SK-N-SH treated with all-trans-retinoic acid at 6 μM for 48 hours (cell line): ENCODE results near the gene OCIAD1.

ENCODE experiments used
- ATAC-seq: fragments of 200-7000 bp; cut with Tn5 transposase; 3 replicates; pipeline ENCODE4 v1.9.1; 2020; ENCODE audit warnings: mild to moderate bottlenecking, moderate library complexity
- ARNTL ChIP-seq: fragments of 450-650 bp; formaldehyde crosslinking; IDR thresholded peaks from 2 replicates; pipeline ENCODE4 v1.5.0; 2020; ENCODE audit warnings: low read depth, mild to moderate bottlenecking, moderate library complexity, borderline replicate concordance
- BACH2 ChIP-seq: fragments of 250-450 bp; sonication (Bioruptor Pico); IDR thresholded peaks from 2 replicates; pipeline ENCODE4 v1.9.0; 2021; ENCODE audit warnings: mild to moderate bottlenecking, borderline replicate concordance
- CSDC2 ChIP-seq: fragments of 250-450 bp; sonication (Bioruptor Pico); IDR thresholded peaks from 2 replicates; pipeline ENCODE4 v1.5.0; 2020; ENCODE audit warnings: mild to moderate bottlenecking, moderate library complexity
- ESRRG ChIP-seq: fragments of 250-450 bp; sonication (Bioruptor Pico); IDR thresholded peaks from 2 replicates; pipeline ENCODE4 v1.6.1; 2021; ENCODE audit warnings: mild to moderate bottlenecking
- GLIS3 ChIP-seq: fragments of 250-450 bp; sonication (Bioruptor Pico); IDR thresholded peaks from 2 replicates; pipeline ENCODE4 v1.5.0; 2020; ENCODE audit warnings: mild to moderate bottlenecking, moderate library complexity
- ISL1 ChIP-seq: fragments of 250-450 bp; sonication (Bioruptor Pico); IDR thresholded peaks from 2 replicates; pipeline ENCODE4 v2.1.2; 2022; ENCODE audit warnings: mild to moderate bottlenecking, moderate library complexity
- OSR1 ChIP-seq: fragments of 250-450 bp; sonication (Bioruptor Pico); IDR thresholded peaks from 2 replicates; pipeline ENCODE4 v1.8.0; 2022; ENCODE audit warnings: moderate library complexity, mild to moderate bottlenecking, inconsistent platforms
- PPARA ChIP-seq: fragments of 250-450 bp; sonication (Bioruptor Pico); IDR thresholded peaks from 2 replicates; pipeline ENCODE4 v1.5.0; 2020; ENCODE audit warnings: mild to moderate bottlenecking, borderline replicate concordance
- RARB ChIP-seq: fragments of 250-450 bp; sonication (Bioruptor Pico); IDR thresholded peaks from 2 replicates; pipeline ENCODE4 v1.8.0; 2021; ENCODE audit warnings: mild to moderate bottlenecking, moderate library complexity
- SNAI2 ChIP-seq: fragments of 250-450 bp; sonication (Bioruptor Pico); IDR thresholded peaks from 2 replicates; pipeline ENCODE4 v1.5.0; 2020; ENCODE audit warnings: mild to moderate bottlenecking, moderate library complexity
- TCF4 ChIP-seq: fragments of 250-450 bp; sonication (Bioruptor Pico); IDR thresholded peaks from 2 replicates; pipeline ENCODE4 v1.8.0; 2021; ENCODE audit warnings: mild to moderate bottlenecking, moderate library complexity, borderline replicate concordance
- TOX ChIP-seq: fragments of 250-450 bp; sonication (Bioruptor Pico); IDR thresholded peaks from 2 replicates; pipeline ENCODE4 v1.8.0; 2021; ENCODE audit warnings: mild to moderate bottlenecking, moderate library complexity, borderline replicate concordance
- ZC3H10 ChIP-seq: fragments of 250-450 bp; sonication (Bioruptor Pico); IDR thresholded peaks from 2 replicates; pipeline ENCODE4 v1.5.1; 2021; ENCODE audit warnings: mild to moderate bottlenecking, moderate library complexity
- ZFP3 ChIP-seq: fragments of 250-450 bp; sonication (Bioruptor Pico); IDR thresholded peaks from 2 replicates; pipeline ENCODE4 v1.5.0; 2020; ENCODE audit warnings: mild to moderate bottlenecking, moderate library complexity
- ZNF565 ChIP-seq: fragments of 450-650 bp; formaldehyde crosslinking; conservative IDR thresholded peaks from 2 replicates; pipeline ENCODE4 v1.5.0; 2020; ENCODE audit warnings: low read depth, mild to moderate bottlenecking, moderate library complexity
- ZNF70 ChIP-seq: fragments of 450-650 bp; formaldehyde crosslinking; IDR thresholded peaks from 2 replicates; pipeline ENCODE4 v1.5.0; 2020; ENCODE audit warnings: mild to moderate bottlenecking, moderate library complexity
- ZNF8 ChIP-seq: fragments of 450-650 bp; formaldehyde crosslinking; IDR thresholded peaks from 2 replicates; pipeline ENCODE4 v1.5.0; 2020; ENCODE audit warnings: mild to moderate bottlenecking, moderate library complexity
- TF ChIP-seq, protein P1 (sequence below): fragments of 250-450 bp; sonication (Bioruptor Pico); IDR thresholded peaks from 2 replicates; pipeline ENCODE4 v1.5.1; 2020; ENCODE audit warnings: low read depth, mild to moderate bottlenecking, moderate library complexity
- TF ChIP-seq, protein P2 (sequence below): fragments of 250-450 bp; sonication (Bioruptor Pico); IDR thresholded peaks from 2 replicates; pipeline ENCODE4 v1.5.0; 2020; ENCODE audit warnings: mild to moderate bottlenecking, moderate library complexity
- TF ChIP-seq, protein P3 (sequence below): fragments of 250-450 bp; sonication (Bioruptor Pico); IDR thresholded peaks from 2 replicates; pipeline ENCODE4 v1.8.0; 2020; ENCODE audit warnings: mild to moderate bottlenecking, moderate library complexity, borderline replicate concordance
- TF ChIP-seq, protein P4 (sequence below): fragments of 250-450 bp; sonication (Bioruptor Pico); IDR thresholded peaks from 2 replicates; pipeline ENCODE4 v1.5.1; 2021; ENCODE audit warnings: mild to moderate bottlenecking, moderate library complexity

OCIAD1 gene

DNA sequence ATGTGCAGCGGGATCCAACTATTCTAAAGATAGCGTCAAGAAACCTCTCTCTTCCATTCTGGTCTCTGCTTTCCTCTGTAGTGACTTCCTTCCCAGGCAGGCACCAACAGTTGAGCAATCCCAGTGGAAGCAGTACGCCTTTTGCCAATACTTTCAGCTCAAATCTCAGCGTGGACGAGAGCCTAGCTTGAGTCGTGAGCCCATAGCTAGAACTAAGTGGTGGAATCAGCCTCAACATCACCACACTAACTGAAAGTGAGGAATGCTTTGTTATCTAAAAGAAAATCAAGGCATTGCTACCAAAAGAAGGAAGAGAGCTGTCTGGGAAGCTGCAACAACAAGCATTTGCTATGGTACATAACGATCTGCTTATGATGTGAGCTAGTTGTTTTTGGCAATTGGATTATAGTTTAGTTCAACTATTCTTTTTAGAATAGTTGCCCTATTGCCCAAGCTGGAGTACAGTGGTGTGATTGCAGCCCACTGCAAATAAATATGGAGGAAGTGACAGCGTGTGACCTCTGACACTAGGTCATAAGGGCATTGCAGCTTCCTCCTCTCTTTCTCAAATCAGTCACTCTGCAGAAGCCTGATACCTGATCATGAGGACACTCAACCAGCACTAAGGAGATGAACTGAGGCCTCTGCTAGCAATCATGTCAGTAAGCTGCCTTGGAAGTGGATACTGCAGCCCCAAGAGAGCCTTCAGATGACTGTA lies 26.1 kb upstream of the OCIAD1 start:
- ATAC-seq = no peak
- TF ChIP-seq, protein P1, sequence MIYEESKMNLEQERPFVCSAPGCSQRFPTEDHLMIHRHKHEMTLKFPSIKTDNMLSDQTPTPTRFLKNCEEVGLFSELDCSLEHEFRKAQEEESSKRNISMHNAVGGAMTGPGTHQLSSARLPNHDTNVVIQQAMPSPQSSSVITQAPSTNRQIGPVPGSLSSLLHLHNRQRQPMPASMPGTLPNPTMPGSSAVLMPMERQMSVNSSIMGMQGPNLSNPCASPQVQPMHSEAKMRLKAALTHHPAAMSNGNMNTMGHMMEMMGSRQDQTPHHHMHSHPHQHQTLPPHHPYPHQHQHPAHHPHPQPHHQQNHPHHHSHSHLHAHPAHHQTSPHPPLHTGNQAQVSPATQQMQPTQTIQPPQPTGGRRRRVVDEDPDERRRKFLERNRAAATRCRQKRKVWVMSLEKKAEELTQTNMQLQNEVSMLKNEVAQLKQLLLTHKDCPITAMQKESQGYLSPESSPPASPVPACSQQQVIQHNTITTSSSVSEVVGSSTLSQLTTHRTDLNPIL (CRISPR knock-in tag) = no peak
- no peak for TF ChIP-seq ARNTL
- no peak for TF ChIP-seq ZFP3
- TF ChIP-seq TCF4 (CRISPR knock-in tag) = no peak
- TF ChIP-seq ESRRG = no peak
- TF ChIP-seq, protein P2, sequence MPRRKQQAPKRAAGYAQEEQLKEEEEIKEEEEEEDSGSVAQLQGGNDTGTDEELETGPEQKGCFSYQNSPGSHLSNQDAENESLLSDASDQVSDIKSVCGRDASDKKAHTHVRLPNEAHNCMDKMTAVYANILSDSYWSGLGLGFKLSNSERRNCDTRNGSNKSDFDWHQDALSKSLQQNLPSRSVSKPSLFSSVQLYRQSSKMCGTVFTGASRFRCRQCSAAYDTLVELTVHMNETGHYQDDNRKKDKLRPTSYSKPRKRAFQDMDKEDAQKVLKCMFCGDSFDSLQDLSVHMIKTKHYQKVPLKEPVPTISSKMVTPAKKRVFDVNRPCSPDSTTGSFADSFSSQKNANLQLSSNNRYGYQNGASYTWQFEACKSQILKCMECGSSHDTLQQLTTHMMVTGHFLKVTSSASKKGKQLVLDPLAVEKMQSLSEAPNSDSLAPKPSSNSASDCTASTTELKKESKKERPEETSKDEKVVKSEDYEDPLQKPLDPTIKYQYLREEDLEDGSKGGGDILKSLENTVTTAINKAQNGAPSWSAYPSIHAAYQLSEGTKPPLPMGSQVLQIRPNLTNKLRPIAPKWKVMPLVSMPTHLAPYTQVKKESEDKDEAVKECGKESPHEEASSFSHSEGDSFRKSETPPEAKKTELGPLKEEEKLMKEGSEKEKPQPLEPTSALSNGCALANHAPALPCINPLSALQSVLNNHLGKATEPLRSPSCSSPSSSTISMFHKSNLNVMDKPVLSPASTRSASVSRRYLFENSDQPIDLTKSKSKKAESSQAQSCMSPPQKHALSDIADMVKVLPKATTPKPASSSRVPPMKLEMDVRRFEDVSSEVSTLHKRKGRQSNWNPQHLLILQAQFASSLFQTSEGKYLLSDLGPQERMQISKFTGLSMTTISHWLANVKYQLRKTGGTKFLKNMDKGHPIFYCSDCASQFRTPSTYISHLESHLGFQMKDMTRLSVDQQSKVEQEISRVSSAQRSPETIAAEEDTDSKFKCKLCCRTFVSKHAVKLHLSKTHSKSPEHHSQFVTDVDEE (CRISPR knock-in tag) = no peak
- no peak for TF ChIP-seq ZNF70 (CRISPR knock-in tag)
- no peak for TF ChIP-seq ISL1
- no peak for TF ChIP-seq ZNF8 (CRISPR knock-in tag)
- TF ChIP-seq ZC3H10 = no peak
- no peak for TF ChIP-seq RARB (CRISPR knock-in tag)
- TF ChIP-seq, all 23 proteins: peak for 0

DNA sequence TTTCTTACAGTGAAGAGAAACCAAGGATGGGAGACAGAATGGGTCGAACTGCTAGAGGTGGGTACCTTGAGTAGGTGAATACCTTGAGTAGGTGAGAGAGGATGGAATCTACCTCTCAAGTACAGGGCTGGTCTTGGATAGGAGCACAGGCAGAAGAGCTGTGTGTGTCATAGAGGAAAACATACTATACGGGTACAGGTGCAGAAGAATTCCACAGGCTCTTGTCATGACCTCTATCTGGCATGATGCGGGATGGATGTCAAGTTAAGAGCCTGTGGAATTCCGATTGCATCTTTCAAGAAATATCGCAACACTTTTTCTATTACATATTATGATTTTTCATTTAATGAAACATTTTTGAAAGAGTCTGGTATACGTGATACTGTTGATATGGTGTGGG lies 18.0 kb upstream of the OCIAD1 start:
- ATAC-seq = no peak
- no peak for TF ChIP-seq ZNF8 (CRISPR knock-in tag)
- no peak for TF ChIP-seq OSR1 (CRISPR knock-in tag)
- TF ChIP-seq SNAI2 (CRISPR knock-in tag) = no peak
- TF ChIP-seq TOX (CRISPR knock-in tag) = no peak
- no peak for TF ChIP-seq ESRRG
- TF ChIP-seq, protein P3, sequence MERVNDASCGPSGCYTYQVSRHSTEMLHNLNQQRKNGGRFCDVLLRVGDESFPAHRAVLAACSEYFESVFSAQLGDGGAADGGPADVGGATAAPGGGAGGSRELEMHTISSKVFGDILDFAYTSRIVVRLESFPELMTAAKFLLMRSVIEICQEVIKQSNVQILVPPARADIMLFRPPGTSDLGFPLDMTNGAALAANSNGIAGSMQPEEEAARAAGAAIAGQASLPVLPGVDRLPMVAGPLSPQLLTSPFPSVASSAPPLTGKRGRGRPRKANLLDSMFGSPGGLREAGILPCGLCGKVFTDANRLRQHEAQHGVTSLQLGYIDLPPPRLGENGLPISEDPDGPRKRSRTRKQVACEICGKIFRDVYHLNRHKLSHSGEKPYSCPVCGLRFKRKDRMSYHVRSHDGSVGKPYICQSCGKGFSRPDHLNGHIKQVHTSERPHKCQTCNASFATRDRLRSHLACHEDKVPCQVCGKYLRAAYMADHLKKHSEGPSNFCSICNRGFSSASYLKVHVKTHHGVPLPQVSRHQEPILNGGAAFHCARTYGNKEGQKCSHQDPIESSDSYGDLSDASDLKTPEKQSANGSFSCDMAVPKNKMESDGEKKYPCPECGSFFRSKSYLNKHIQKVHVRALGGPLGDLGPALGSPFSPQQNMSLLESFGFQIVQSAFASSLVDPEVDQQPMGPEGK = no peak
- TF ChIP-seq ZNF70 (CRISPR knock-in tag) = no peak
- no peak for TF ChIP-seq GLIS3
- no peak for TF ChIP-seq PPARA
- TF ChIP-seq BACH2 (CRISPR knock-in tag) = no peak

DNA sequence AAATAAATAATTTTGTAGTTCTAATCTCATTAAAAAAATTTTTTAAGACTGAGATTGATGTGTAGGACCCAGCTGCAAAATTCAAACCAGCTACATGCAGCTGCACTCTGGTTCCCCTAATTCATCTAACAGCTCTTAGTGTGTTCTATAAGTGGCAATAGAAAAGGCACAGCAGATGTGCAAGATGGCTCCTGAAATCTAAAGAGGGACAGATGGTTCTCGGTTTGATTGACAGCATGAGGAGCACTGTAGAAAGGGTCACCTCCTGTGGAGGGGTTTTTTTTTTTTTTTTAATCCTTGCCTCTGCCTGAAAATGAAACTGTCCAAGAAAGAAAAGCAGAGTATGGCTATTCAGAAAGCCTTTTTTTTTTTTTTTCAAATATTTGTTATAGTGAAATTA lies 16.9 kb upstream of the OCIAD1 start:
- no peak for ATAC-seq
- TF ChIP-seq, protein P2 (CRISPR knock-in tag) = no peak
- no peak for TF ChIP-seq RARB (CRISPR knock-in tag)
- no peak for TF ChIP-seq TOX (CRISPR knock-in tag)
- TF ChIP-seq, protein P3 = no peak
- no peak for TF ChIP-seq OSR1 (CRISPR knock-in tag)
- TF ChIP-seq, protein P1 (CRISPR knock-in tag) = no peak
- no peak for TF ChIP-seq ZFP3
- TF ChIP-seq PPARA = no peak
- TF ChIP-seq ZNF70 (CRISPR knock-in tag) = no peak
- no peak for TF ChIP-seq TCF4 (CRISPR knock-in tag)
- TF ChIP-seq ZNF8 (CRISPR knock-in tag) = no peak
- TF ChIP-seq CSDC2 = no peak
- TF ChIP-seq ESRRG = no peak
- TF ChIP-seq ARNTL = no peak
- TF ChIP-seq, protein P4, sequence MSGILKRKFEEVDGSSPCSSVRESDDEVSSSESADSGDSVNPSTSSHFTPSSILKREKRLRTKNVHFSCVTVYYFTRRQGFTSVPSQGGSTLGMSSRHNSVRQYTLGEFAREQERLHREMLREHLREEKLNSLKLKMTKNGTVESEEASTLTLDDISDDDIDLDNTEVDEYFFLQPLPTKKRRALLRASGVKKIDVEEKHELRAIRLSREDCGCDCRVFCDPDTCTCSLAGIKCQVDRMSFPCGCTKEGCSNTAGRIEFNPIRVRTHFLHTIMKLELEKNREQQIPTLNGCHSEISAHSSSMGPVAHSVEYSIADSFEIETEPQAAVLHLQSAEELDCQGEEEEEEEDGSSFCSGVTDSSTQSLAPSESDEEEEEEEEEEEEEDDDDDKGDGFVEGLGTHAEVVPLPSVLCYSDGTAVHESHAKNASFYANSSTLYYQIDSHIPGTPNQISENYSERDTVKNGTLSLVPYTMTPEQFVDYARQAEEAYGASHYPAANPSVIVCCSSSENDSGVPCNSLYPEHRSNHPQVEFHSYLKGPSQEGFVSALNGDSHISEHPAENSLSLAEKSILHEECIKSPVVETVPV (CRISPR knock-in tag) = no peak
- TF ChIP-seq ZNF565 (CRISPR knock-in tag) = no peak
